GM10266 (cell line): ENCODE results near the gene CDKAL1.

ENCODE experiments used
- DNase-seq: peaks from one replicate; pipeline ENCODE4 v3.0.0; 2012; ENCODE audit errors: extremely low spot score
- TF ChIP-seq, protein P1 (sequence below): IDR thresholded peaks from 2 replicates; pipeline ENCODE4 v1.5.1; 2012; ENCODE audit warnings: mild to moderate bottlenecking, low read depth; ENCODE audit not compliant: control insufficient read depth, insufficient read depth; ENCODE audit errors: missing control alignments

Gene CDKAL1

DNA sequence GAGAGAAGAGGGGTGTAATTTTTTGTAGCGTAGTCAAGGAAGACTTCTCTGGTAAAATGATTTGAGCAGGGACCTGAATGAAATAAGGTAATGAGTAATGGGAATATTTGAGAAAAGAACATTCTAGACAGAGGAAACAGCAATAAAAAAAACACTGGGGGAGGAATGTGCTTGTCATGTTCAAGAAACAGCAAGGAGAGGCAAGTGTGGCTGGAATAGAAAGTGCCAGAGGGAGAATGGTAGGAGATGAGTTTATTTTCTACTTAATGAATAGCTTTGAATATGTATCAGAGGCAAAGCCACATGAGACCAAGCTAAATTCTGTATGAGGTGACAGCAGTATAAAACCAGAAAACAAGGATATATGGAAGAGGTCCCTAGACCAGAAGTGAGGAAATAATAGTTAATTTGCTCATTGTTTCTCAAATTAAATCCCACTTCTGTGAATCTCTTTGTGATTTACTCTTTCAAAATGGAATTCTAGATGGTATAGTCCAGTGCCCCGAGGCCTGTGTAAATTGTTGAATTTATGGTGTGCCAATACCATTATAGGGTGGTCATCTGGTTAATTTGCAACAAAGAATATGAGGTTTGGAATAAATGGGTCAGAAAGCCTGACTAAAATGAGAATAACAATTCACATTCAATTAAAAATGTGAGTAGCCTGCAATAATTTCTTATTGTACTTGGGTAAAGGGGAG lies 170.2 kb downstream of the CDKAL1 start:
- no peak for DNase-seq
- TF ChIP-seq, protein P1, sequence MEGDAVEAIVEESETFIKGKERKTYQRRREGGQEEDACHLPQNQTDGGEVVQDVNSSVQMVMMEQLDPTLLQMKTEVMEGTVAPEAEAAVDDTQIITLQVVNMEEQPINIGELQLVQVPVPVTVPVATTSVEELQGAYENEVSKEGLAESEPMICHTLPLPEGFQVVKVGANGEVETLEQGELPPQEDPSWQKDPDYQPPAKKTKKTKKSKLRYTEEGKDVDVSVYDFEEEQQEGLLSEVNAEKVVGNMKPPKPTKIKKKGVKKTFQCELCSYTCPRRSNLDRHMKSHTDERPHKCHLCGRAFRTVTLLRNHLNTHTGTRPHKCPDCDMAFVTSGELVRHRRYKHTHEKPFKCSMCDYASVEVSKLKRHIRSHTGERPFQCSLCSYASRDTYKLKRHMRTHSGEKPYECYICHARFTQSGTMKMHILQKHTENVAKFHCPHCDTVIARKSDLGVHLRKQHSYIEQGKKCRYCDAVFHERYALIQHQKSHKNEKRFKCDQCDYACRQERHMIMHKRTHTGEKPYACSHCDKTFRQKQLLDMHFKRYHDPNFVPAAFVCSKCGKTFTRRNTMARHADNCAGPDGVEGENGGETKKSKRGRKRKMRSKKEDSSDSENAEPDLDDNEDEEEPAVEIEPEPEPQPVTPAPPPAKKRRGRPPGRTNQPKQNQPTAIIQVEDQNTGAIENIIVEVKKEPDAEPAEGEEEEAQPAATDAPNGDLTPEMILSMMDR = no peak

DNA sequence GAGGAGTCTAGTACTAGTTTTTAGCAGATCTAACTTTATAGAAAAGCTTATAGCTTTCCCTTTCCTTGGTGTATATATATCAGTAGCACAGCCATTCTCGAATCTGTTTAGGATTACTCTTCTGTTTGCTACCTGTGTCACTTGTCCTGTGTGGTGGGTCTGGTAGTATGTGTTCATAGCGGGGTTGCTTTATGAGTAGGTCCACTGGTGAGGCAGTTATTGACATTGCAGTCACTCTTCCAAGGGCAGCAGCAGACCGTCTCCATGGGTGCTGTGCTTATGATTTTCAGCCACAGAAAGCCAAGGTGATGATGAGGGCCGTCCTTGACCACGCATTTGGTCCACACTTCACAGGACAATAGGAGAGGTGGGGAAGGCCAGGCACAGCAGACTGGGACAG lies 171.5 kb downstream of the CDKAL1 start:
- DNase-seq = no peak
- TF ChIP-seq, protein P1 = no peak

DNA sequence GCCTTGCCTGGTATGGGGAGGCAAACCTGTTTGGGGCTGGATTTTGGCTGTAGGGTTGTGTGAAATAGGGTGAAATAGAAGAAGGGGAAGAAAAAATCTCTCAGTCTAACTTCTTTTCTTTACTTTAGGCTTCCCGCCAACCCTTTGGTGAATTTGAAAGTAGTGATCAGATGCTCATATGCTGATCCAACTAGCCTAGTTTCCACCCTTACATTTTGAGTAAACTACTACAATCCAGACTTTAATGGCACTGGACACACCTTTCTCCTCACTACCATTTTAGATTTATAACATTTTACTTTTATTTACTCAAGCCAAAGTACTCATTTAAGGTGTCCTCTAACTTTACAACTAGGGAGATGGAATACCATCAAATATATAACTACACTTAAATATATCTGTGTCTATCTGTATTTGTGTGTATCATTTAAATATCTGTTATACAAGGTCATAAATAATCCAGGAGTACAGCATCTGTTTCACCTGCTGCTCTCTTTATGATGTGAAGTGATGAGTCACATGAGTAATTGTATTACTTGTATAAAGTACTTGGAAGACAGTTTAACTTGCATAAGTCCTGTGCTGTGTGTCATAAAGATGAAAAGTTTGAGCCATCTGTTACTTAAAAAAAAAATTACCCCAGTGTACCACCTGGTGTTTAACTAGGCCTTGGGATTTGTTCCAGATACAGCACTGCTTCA lies 172.1 kb downstream of the CDKAL1 start:
- TF ChIP-seq, protein P1 = no peak
- no peak for DNase-seq

DNA sequence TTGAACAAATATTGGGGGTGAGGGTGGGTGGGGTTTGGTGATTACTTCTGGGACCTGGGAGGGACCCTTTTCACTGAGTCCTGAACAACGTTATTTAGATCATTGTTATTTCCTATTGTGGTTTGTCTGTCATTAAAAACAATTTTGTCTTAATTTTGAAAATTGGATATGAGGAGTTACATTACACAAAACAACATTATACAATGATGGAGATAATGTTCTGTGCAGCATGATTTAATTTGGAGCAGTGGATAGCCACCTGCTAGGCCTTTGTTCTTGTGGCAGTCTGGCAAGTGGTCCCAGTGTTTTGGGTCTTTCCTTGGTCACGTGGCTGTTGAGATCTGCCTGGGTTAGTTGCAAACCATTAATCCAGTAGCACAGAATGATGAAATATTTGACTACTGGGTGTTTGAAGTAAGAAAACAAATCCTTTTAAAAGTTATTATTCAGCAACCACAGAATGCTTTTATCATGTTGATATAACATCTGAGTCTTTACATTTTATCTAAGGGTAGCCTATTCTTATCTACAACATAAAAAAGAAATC lies 172.8 kb downstream of the CDKAL1 start:
- no peak for DNase-seq
- TF ChIP-seq, protein P1 = no peak

DNA sequence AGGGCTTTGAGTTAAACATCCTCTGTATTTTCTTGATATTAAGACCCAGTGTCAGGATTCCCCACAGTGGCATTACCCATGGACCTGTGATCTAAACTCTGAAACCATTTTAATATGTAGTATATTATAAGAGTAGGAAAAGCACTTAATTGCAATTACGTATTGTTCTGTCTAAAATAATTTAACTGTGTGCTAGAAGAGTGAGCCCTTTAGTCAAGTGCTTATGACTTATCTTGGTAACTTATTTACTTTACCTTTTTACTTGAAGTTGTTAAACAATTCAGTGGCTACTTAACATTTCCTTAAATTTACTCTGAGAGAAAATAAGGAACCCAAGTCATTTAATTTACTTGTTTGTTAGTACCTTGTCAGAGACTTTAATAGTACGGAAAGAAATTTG lies 173.6 kb downstream of the CDKAL1 start:
- no peak for DNase-seq
- TF ChIP-seq, protein P1 = no peak

DNA sequence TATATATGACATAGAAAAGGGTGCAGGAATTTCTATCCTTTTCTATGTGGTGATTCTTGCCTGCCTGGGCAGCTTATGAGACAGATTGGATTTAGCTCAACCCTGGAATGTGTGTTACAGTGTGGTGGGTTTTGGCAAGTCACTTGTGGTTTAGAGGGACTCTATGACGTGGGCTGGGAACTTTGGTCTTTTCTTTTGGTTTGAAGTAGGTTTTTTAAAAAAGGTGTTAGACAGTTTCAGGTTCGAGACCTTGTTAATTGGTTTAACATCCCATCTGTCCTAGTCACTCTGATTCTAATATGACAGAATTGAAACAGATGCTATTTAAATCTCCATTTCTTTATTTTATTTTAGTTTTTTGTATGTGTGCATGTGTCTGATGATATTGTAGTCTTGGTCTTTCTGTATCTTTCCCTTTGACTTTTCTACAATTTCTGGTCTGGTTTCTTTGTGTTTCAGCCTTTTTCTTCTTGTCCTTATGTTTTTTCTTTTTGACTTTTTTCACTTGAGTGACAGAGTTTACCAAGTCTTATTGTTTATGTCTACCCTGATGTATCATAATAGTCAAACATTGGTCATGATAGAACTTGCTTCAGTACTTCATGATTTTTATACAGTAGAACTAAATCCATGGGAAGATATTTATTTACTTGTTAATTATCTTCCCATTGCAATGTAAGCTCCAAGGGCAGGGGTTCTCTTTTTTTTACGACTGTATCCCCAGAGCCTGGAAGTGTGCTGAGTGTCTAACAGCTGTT lies 174.3 kb downstream of the CDKAL1 start:
- TF ChIP-seq, protein P1 = no peak
- peak; percentile 19 for DNase-seq
